Nephron progenitor cell (in vitro differentiated cells): ENCODE data around the gene EPAS1.
A peak's percentile ranks its signal among the peaks of the same experiment; 100 is the strongest.

ENCODE experiments used
- DNase-seq: peaks from one replicate; pipeline ENCODE4 v3.0.0; 2021
- H3K27ac Mint-ChIP-seq: 2 replicates; pipeline ENCODE4 v1.8.0; 2021; ENCODE audit warnings: mild to moderate bottlenecking, moderate library complexity, mixed read lengths
- H3K27me3 Mint-ChIP-seq: 2 replicates; pipeline ENCODE4 v1.8.0; 2021; ENCODE audit warnings: mild to moderate bottlenecking, low read depth, mixed read lengths; ENCODE audit not compliant: poor library complexity
- H3K36me3 Mint-ChIP-seq: 2 replicates; pipeline ENCODE4 v1.8.0; 2021; ENCODE audit warnings: low read depth, mixed read lengths
- H3K4me1 Mint-ChIP-seq: 2 replicates; pipeline ENCODE4 v1.8.0; 2021; ENCODE audit warnings: mixed read lengths
- H3K4me3 Mint-ChIP-seq: 2 replicates; pipeline ENCODE4 v1.8.0; 2021; ENCODE audit warnings: mild to moderate bottlenecking, moderate library complexity, mixed read lengths
- H3K9me3 Mint-ChIP-seq: 2 replicates; pipeline ENCODE4 v1.8.0; 2021; ENCODE audit warnings: mild to moderate bottlenecking, moderate library complexity, mixed read lengths
- TF ChIP-seq, protein P1 (sequence below): fragments of 200-600 bp; sonication (generic); IDR thresholded peaks from 2 replicates; pipeline ENCODE4 v1.5.0; 2021; ENCODE audit warnings: antibody characterized with exemption

The EPAS1 gene

DNA sequence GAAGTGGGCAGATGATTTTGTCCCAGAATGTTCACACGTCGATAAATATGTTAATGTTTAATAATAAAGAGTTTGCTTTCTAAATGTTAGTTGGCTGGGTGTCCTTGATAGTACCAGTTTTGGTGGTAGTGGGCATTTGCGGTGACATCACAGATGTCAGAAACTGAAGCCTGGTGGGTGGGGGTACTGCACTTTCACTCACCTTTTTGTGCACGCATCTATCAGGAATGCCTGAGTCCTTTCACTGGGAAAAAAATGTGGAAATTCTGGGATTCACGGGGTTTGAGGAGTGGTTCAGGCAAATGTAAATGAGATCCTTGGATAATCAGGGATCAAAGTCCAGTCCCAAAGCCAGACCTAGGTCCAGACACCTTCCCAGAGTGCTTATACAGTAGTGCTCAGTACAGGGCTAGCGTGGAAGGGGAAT is 3.2 kb downstream of the EPAS1 start:
- Mint-ChIP-seq H3K9me3 (peaks cover 10% of the 10 kb centered on the region), H3K36me3 (peaks cover 3% of the 10 kb centered on the region), H3K4me3 (peak overlapping the region; percentile 82), H3K27me3 (peaks cover 99% of the 10 kb centered on the region), H3K27ac (no peak overlapping the region), H3K4me1 (peaks cover 35% of the 10 kb centered on the region)
- no peak for DNase-seq
- TF ChIP-seq, protein P1, sequence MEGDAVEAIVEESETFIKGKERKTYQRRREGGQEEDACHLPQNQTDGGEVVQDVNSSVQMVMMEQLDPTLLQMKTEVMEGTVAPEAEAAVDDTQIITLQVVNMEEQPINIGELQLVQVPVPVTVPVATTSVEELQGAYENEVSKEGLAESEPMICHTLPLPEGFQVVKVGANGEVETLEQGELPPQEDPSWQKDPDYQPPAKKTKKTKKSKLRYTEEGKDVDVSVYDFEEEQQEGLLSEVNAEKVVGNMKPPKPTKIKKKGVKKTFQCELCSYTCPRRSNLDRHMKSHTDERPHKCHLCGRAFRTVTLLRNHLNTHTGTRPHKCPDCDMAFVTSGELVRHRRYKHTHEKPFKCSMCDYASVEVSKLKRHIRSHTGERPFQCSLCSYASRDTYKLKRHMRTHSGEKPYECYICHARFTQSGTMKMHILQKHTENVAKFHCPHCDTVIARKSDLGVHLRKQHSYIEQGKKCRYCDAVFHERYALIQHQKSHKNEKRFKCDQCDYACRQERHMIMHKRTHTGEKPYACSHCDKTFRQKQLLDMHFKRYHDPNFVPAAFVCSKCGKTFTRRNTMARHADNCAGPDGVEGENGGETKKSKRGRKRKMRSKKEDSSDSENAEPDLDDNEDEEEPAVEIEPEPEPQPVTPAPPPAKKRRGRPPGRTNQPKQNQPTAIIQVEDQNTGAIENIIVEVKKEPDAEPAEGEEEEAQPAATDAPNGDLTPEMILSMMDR, result no peak

DNA sequence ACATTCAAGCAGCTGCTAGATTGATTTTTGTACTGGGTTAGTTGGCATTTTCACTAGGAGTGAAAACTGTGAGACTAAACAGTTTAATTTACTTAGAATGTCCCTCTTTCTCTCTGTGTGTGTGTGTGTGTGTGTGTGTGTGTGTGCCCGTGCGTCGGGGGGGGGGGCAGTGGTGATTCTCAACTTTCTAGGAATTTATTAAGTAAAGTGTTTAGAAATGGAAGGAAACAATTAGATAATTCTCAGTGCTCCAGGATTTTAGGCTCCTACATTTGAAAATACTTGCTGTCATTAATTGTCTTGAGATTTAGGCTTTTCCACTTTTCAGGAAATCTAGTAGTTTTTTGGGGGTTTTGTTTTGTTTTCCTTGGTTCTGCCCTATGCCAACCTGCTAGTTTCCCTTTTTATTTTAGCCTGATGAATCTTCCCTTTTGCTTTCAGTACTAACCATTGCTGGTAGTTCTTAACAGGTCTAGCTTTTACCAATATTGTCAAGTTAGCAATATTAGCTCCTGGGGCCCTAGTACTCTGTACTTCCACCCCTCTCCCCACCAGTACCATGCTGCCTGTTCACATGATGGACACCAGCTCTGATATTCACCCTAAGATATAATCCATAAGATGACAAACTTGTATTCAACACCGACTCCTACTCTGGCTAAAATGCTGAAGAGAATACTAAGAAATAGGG is 4.9 kb downstream of the EPAS1 start:
- Mint-ChIP-seq H3K4me3 (no peak overlapping the region), H3K4me1 (peaks cover 35% of the 10 kb centered on the region), H3K36me3 (peaks cover 3% of the 10 kb centered on the region), H3K27ac (no peak overlapping the region), H3K9me3 (peaks cover 13% of the 10 kb centered on the region), H3K27me3 (peaks cover 83% of the 10 kb centered on the region)
- no peak for DNase-seq
- TF ChIP-seq, protein P1, result no peak

DNA sequence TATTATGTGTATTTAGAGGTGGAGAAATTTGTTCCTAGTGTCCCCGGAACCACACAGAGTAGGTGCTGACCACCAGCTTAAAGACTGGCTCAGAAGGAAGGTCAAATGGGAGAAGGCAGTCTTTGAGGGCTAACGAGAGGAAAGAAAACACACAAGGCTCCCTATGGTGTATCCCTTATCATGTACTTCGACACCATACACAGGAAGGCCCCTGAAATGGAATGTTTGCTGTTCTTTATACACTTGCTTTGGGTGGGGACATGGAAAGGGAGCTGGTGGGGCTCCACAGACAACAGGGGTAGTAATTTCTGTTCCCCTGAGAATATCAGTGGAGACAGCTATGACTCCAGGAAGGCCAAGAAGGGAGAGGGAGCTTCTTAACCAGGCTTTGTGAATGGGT is 6.0 kb downstream of the EPAS1 start:
- H3K27ac Mint-ChIP-seq, result no peak overlapping the region

GRCh38 chr2:46303822-46304221 is 6.6 kb downstream of the EPAS1 start:
- peaks cover 13% of the 10 kb centered on the region for H3K9me3 Mint-ChIP-seq
- no peak overlapping the region for H3K27ac Mint-ChIP-seq
- H3K36me3 Mint-ChIP-seq, result peaks cover 3% of the 10 kb centered on the region
- TF ChIP-seq, protein P1, result no peak
- DNase-seq, result no peak
- no peak overlapping the region for H3K4me3 Mint-ChIP-seq
- H3K27me3 Mint-ChIP-seq, result peaks cover 70% of the 10 kb centered on the region
- peaks cover 25% of the 10 kb centered on the region for H3K4me1 Mint-ChIP-seq

More for the DNA sequence above, 6.0 kb downstream of the EPAS1 start:
- peaks cover 13% of the 10 kb centered on the region for H3K9me3 Mint-ChIP-seq
- H3K36me3 Mint-ChIP-seq, result peaks cover 3% of the 10 kb centered on the region
- peaks cover 28% of the 10 kb centered on the region for H3K4me1 Mint-ChIP-seq
- TF ChIP-seq, protein P1, result no peak
- H3K27me3 Mint-ChIP-seq, result peaks cover 76% of the 10 kb centered on the region
- no peak overlapping the region for H3K4me3 Mint-ChIP-seq
- DNase-seq, result no peak

GRCh38 chr2:46304635-46305034 is 7.4 kb downstream of the EPAS1 start:
- no peak overlapping the region for H3K4me3 Mint-ChIP-seq
- H3K4me1 Mint-ChIP-seq, result peaks cover 17% of the 10 kb centered on the region
- no peak for DNase-seq
- peaks cover 62% of the 10 kb centered on the region for H3K27me3 Mint-ChIP-seq
- H3K27ac Mint-ChIP-seq, result no peak overlapping the region
- peaks cover 3% of the 10 kb centered on the region for H3K36me3 Mint-ChIP-seq
- TF ChIP-seq, protein P1, result no peak
- H3K9me3 Mint-ChIP-seq, result peaks cover 13% of the 10 kb centered on the region

DNA sequence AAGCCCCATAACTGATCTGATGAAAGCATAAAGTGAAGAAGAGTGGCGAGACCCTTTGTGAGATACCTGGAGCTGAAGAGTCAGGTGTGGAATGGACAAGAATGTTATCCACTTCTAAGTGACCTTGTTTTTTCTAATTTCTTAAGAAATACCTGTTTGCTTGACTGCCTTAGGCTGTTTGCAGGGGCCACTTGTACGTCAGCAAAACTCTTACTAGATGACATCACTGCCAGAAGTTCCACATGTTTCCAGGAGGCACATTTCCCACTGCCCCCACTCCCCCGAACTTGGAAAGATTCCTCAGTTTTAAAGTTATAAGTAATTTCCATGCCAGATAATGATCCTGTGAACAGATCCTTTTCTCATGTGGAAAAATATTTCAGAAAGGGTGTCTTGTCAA is 8.0 kb downstream of the EPAS1 start:
- Mint-ChIP-seq H3K4me3 (no peak overlapping the region), H3K4me1 (peaks cover 11% of the 10 kb centered on the region), H3K36me3 (peaks cover 3% of the 10 kb centered on the region), H3K9me3 (peaks cover 13% of the 10 kb centered on the region), H3K27ac (no peak overlapping the region), H3K27me3 (peaks cover 56% of the 10 kb centered on the region)
- TF ChIP-seq, protein P1, result no peak
- DNase-seq, result no peak
